HG02840 (cell line): ENCODE results near the gene ZNF426.
A peak's percentile ranks its signal among the peaks of the same experiment; 100 is the strongest.
"Not testable (repeated sequence)": the region's sequence is repeated elsewhere in the genome, so short reads cannot be mapped to it uniquely, and the experiment has no call there.

Experiments used
- ATAC-seq: cut with Tn5 transposase; IDR thresholded peaks from one replicate; pipeline ENCODE4 v1.9.1; 2021; ENCODE audit warnings: mild to moderate bottlenecking, moderate library complexity, moderate number of reproducible peaks; ENCODE audit not compliant: unreplicated experiment, low FRiP score

ZNF426 gene

GRCh38 chr19:9538183-9539058, at the start of gene ZNF426:
ZNF426 (minus strand) TSS chr19:9538645; CDS start chr19:9536232, 2,413 bp downstream.
- peak; percentile 51 for ATAC-seq

- no peak for ATAC-seq
Measured at GRCh38 chr19:9586764-9587163, 48.3 kb upstream of the ZNF426 start.

DNA sequence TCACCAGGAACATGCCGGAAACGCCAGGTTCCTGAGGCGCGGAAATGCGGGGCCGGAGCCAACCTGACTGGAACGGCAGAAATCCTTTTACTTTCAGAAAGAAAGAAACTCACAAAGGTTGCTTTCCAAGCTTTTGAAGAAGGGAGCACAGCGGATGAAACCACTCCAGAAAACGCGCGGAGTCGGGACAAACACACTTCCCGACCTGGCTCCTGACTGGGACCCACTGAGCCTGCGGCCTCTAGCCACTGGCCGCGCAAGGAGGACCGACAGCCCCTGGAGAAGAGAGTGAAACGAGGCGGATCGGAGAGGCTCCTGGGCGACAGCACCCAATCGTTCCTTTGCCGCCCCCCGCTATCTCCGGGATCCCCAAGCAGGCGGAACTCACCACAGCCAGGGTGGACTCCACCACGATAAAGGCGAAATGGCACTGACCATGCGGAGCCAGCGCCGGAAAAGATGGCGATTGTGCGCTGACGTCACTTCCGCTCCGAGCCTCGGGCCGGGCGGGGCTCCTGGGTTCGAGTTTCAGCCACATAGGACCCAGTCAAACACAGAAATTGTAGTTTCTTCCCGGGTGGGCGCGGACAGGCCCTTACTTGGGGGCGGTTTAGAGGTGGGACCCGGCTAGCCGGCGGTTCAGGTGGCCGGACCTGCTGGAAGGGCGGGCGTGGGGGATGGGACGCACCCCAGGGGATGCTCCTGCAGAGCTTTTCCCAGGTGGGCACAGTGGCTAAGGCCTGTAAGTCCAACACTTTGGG, 45.8 kb upstream of the ZNF426 start, which contains the start of gene ZNF121:
Gene ZNF121, minus strand, starts transcription at position 432 of the 761 bp plus-strand sequence. CDS start 16,407 bp downstream, outside the sequence.
- peak; percentile 87 for ATAC-seq

- not testable (repeated sequence) for ATAC-seq
Measured at GRCh38 chr19:9582081-9582725, 43.8 kb upstream of the ZNF426 start.

- no peak for ATAC-seq
Measured at GRCh38 chr19:9580728-9581127, 42.3 kb upstream of the ZNF426 start.

DNA sequence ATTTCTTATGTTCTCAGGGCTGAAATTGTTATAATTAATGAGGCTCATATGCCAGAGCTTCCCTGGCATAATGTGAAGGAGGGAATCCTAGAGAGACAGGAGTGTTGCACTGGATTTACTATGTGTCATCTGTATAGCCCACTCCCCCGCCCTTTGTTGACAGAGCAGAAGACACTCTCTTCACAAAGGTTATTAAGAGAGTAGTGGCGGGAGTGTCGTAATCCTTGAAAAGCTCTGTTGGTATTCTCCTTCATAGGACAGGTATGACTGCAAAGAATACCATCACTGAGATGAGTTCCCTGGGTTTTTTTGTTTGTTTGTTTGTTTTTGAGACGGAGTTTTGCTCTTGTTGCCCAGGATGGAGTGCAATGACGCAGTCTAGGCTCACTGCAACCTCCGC, 31.8 kb upstream of the ZNF426 start:
- ATAC-seq = no peak

- ATAC-seq = no peak
Measured at GRCh38 chr19:9566729-9567128, 28.3 kb upstream of the ZNF426 start.

DNA sequence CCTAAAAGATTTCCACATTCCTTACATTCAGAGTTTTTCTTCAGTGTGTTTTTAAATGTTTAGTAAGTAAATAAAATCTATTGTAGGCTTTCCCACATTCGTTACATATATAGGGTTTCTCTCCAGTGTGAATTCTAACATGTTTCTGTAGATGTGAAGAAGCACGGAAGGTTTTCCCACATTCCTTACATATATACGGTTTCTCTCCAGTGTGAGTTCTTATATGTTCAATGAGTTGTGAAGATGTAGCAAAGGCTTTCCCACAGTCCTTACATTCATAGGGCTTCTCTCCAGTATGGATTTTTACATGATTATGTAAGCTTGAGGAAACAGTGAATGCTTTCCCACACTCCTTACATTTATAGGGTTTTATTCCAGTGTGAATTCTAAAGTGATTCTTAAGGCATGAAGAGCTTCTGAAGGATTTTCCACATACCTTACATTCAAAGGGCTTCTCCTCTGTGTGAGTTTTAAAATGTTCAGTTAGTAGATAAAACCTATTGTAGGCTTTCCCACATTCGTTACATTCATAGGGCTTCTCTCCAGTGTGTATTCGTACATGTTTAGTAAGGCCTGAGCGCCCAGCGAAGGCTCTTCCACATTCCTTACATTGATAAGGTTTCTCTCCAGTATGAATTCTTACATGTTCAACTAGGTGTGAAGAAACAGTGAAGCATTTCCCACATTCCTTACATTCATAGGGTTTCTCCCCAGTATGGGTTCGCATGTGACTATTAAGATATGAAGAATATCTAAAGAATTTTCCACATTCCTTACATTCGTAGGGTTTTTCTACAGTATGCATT, 27.7 kb upstream of the ZNF426 start:
- ATAC-seq = no peak

DNA sequence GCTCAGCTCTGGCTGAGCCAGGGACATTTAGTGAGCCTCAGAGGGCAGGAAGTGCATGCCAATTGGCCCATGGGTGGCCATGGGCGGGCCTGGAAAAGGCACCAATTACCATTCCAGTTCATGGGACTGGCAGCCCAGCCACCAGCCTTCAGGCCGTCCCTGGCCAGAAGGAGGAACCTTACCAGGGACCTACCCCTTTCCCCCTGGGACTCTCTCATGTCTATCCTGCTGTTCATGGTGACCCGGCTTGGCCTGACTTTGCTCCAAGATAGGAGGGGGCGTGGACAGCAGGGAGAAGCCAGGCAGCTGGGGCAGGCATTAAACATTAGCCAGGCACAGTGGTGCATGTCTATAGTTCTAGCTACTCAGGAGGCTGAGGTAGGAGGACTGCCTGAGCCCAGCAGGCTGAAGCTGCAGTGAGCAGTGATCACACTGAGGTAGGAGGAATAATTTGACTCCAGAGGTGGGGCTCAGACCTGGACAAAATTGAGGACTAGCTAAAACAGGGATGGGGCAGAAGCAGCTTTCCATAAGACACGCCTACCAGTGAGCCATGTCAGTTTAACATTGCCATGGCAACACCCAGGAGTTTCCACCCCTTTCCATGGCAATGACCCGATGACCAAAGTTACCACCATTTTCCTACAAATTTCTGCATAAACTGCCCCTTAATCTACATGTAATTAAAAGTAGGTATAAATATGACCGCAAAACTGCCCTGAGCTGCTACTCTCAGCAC, 14.3 kb upstream of the ZNF426 start:
- ATAC-seq = no peak

DNA sequence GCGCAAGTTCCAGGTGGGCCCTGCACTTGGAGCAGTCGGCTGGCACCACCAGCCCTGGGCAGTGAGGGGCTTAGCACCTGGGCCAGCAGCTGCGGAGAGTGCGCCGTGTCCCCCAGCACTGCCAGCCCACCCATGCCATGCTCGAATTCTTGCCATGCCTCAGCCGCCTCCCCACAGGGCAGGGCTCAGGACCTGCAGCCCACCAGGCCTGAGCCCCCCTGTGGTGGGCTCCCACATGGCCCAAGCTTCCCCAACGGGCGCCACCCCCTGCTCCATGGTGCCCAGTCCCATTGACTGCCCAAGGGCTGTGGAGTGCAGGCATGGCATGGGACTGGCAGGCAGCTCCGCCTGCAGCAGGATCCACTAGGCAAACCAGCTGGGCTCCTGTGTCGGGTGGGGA, 9.4 kb upstream of the ZNF426 start:
- no peak for ATAC-seq

DNA sequence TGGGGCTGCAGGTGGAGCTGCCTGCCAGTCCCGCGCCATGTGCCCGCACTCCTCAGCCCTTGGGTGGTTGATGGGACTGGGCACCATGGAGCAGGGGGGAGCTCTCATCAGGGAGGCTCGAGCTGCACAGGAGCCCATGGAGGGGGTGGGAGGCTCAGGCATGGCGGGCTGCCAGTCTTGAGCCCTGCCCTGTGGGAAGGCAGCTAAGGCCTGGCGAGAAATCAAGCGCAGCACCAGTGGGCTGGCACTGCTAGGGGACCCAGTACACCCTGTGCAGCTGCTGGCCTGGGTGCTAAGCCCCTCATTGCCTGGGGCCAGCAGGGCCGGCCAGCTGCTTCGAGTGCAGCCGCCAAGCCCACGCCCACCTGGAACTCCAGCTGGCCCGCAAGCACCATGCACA, 2.8 kb upstream of the ZNF426 start:
- not testable (repeated sequence) for ATAC-seq

DNA sequence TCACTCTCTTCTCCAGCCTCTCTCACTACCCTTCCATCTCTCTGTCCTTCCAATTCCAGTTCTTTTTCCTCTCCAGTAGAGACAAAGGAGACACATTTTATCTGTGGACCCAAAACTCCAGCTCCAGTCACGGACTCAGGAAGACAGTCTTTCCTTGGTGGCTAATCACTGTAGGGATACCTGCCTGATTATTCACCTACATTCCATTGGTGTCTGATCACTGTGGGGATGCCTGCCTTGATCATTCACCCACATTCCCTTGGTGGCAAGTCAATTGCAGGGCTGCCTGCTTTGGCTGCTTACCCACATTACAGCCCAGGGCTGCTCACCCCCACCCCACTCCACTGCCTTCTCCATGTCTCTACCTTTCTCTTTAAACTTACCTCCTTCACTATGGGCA, 1.5 kb upstream of the ZNF426 start:
- not testable (repeated sequence) for ATAC-seq

GRCh38 chr19:9539201-9539600, 756 bp upstream of the ZNF426 start:
- ATAC-seq = not testable (repeated sequence)

- ATAC-seq = no peak
Measured at GRCh38 chr19:9535934-9536333, 2.5 kb downstream of the ZNF426 start.

GRCh38 chr19:9531933-9532332, 6.5 kb downstream of the ZNF426 start:
- no peak for ATAC-seq

DNA sequence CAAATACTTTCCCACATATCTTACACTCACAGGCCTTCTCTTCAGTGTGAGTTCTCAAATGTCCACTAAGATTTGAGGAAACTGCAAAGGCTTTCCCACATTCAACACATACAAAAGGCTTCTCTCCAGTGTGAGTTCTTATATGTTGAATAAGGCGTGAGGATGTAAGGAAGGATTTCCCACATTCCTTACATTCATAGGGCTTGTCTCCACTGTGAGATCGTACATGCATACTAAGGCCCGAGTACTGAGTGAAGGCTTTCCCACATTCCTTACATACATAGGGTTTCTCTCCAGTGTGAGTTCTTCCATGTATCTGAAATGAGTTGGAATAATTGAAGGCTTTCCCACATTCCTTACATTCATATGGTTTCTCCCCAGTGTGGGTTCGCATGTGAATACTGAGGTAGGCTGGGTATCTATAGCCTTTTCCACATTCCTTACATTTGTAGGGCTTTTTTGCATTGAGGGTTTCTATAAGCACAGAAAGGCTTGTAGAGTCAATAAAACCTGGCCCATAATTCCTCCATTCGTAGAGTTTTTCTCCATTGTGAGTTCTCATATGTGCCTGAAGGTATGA, 9.6 kb downstream of the ZNF426 start:
- no peak for ATAC-seq

DNA sequence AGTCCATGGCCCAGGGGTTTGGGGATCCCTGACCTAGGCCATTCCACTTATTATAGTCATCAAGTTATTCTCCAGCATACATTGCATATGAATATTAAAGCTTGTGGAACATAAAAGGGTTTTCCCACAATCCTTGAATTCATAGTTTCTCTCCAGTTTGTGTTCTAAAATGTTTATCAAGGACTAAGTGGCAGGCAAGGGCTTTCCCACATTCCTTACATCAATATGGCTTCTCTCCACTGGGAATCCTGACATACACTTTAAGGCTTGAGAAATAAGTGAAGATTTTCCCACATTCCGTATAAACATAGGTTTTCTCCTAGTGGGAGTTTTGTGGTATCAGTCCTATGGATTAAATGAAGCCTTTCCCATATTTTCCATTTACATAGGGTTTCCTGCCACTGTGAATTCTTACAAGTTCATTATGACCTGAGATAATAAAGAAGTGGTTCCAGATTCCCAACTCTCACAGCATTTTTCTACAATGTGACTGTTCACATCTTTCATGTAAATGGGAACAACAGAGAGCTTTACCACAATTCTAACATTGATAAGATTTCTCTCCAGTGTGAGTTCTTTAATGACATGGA, 14.5 kb downstream of the ZNF426 start:
- ATAC-seq = no peak

- ATAC-seq = no peak
Measured at GRCh38 chr19:9507285-9507684, 31.2 kb downstream of the ZNF426 start.

- ATAC-seq = no peak
Measured at GRCh38 chr19:9500796-9501195, 37.6 kb downstream of the ZNF426 start.
